ENCODE results near the gene NHS.

The NHS gene

DNA sequence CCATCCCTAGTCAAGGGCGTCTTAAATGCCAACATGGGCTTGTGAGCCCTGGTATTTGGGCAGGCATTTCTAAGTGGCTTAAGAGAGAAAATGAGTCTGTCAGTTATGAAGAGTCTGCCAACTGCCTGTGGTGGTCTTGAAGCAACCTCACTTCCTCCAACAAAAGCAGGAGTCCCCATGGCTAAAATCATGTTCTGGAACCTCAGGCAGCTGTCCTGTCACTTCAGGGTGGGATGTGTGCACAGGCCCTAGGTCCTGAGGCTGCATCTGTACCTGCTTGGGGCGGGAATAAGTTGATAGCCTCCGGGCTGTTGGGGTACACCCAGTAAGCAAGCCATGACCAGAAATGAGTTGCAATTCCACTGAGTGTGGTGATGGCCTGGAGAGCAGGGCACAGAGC, 247.3 kb downstream of the NHS start:
- no peaks in the 10 kb centered on the region for H3K36me3 ChIP-seq (ENCODE audit: control insufficient read depth, insufficient read depth, low read length, severe bottlenecking)
- no peak overlapping the region for H3K4me3 ChIP-seq (ENCODE audit: low read length)
- H3K27me3 ChIP-seq (replicated peaks; ENCODE audit: control insufficient read depth, insufficient read depth, low read length), result peaks cover 5% of the 10 kb centered on the region
- DNase-seq (ENCODE audit: low read depth), result no peak
- H3K9ac ChIP-seq (ENCODE audit: low read length), result no peak overlapping the region
- no peaks in the 10 kb centered on the region for H3K4me1 ChIP-seq (ENCODE audit: control insufficient read depth, insufficient read depth, low read length)
- peaks cover 5% of the 10 kb centered on the region for H3K9me3 ChIP-seq (ENCODE audit: control insufficient read depth, low read length)

GRCh38 chrX:17623750-17624149, 248.8 kb downstream of the NHS start:
- no peaks in the 10 kb centered on the region for H3K36me3 ChIP-seq (ENCODE audit: control insufficient read depth, insufficient read depth, low read length, severe bottlenecking)
- no peak overlapping the region for H3K9ac ChIP-seq (ENCODE audit: low read length)
- H3K9me3 ChIP-seq (ENCODE audit: control insufficient read depth, low read length), result peaks cover 5% of the 10 kb centered on the region
- H3K4me3 ChIP-seq (ENCODE audit: low read length), result no peak overlapping the region
- H3K27me3 ChIP-seq (replicated peaks; ENCODE audit: control insufficient read depth, insufficient read depth, low read length), result peaks cover 10% of the 10 kb centered on the region
- no peak for DNase-seq (ENCODE audit: low read depth)
- H3K4me1 ChIP-seq (ENCODE audit: control insufficient read depth, insufficient read depth, low read length), result no peaks in the 10 kb centered on the region

DNA sequence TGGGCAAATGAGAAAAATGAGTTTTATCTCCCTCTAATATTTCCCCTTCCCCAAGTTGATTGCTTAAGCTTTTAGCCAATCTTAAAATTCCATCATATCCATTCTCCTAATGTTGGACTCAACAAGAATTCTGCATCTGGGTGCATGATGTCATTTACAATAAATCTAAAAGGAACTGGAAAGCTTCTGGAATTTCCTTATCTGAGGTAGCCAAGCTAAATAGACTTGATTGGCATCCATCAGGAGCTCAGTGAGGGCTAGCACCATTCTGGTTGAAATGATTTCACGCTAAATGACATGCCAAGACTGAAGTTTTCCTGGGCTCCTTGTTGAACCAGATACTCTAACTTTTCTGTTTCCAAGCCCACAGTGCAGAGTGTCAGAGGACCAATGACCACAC, 252.0 kb downstream of the NHS start:
- H3K4me1 ChIP-seq (ENCODE audit: control insufficient read depth, insufficient read depth, low read length), result no peaks in the 10 kb centered on the region
- DNase-seq (ENCODE audit: low read depth), result no peak

GRCh38 chrX:17628976-17629375, 254.0 kb downstream of the NHS start:
- Histone ChIP-seq H3K27me3 (replicated peaks; ENCODE audit: control insufficient read depth, insufficient read depth, low read length) (peaks cover 8% of the 10 kb centered on the region), H3K9me3 (ENCODE audit: control insufficient read depth, low read length) (no peaks in the 10 kb centered on the region), H3K4me1 (ENCODE audit: control insufficient read depth, insufficient read depth, low read length) (peaks cover 3% of the 10 kb centered on the region), H3K4me3 (ENCODE audit: low read length) (no peak overlapping the region), H3K9ac (ENCODE audit: low read length) (no peak overlapping the region), H3K36me3 (ENCODE audit: control insufficient read depth, insufficient read depth, low read length, severe bottlenecking) (no peaks in the 10 kb centered on the region)
- no peak for DNase-seq (ENCODE audit: low read depth)

More for the DNA sequence above, 252.0 kb downstream of the NHS start:
- no peak overlapping the region for H3K9ac ChIP-seq (ENCODE audit: low read length)
- peaks cover 8% of the 10 kb centered on the region for H3K27me3 ChIP-seq (replicated peaks; ENCODE audit: control insufficient read depth, insufficient read depth, low read length)
- H3K4me3 ChIP-seq (ENCODE audit: low read length), result no peak overlapping the region
- H3K36me3 ChIP-seq (ENCODE audit: control insufficient read depth, insufficient read depth, low read length, severe bottlenecking), result no peaks in the 10 kb centered on the region
- H3K9me3 ChIP-seq (ENCODE audit: control insufficient read depth, low read length), result no peaks in the 10 kb centered on the region

- peaks cover 8% of the 10 kb centered on the region for H3K27me3 ChIP-seq (replicated peaks; ENCODE audit: control insufficient read depth, insufficient read depth, low read length)
- H3K4me3 ChIP-seq (ENCODE audit: low read length), result no peak overlapping the region
- no peak overlapping the region for H3K9ac ChIP-seq (ENCODE audit: low read length)
- H3K9me3 ChIP-seq (ENCODE audit: control insufficient read depth, low read length), result no peaks in the 10 kb centered on the region
- H3K36me3 ChIP-seq (ENCODE audit: control insufficient read depth, insufficient read depth, low read length, severe bottlenecking), result no peaks in the 10 kb centered on the region
- DNase-seq (ENCODE audit: low read depth), result no peak
- H3K4me1 ChIP-seq (ENCODE audit: control insufficient read depth, insufficient read depth, low read length), result peaks cover 3% of the 10 kb centered on the region
Observed at GRCh38 chrX:17629519-17629918, 254.5 kb downstream of the NHS start.

- Histone ChIP-seq H3K4me3 (ENCODE audit: low read length) (no peak overlapping the region), H3K4me1 (ENCODE audit: control insufficient read depth, insufficient read depth, low read length) (peaks cover 3% of the 10 kb centered on the region), H3K27me3 (replicated peaks; ENCODE audit: control insufficient read depth, insufficient read depth, low read length) (peaks cover 8% of the 10 kb centered on the region), H3K9me3 (ENCODE audit: control insufficient read depth, low read length) (no peaks in the 10 kb centered on the region), H3K9ac (ENCODE audit: low read length) (no peak overlapping the region), H3K36me3 (ENCODE audit: control insufficient read depth, insufficient read depth, low read length, severe bottlenecking) (no peaks in the 10 kb centered on the region)
- no peak for DNase-seq (ENCODE audit: low read depth)
Observed at GRCh38 chrX:17631647-17632046, 256.6 kb downstream of the NHS start.

GRCh38 chrX:17632942-17633341, 257.9 kb downstream of the NHS start:
- no peak overlapping the region for H3K4me3 ChIP-seq (ENCODE audit: low read length)
- DNase-seq (ENCODE audit: low read depth), result peak; percentile 30

GRCh38 chrX:17633546-17633945, 258.5 kb downstream of the NHS start:
- no peaks in the 10 kb centered on the region for H3K27me3 ChIP-seq (replicated peaks; ENCODE audit: control insufficient read depth, insufficient read depth, low read length)
- no peak overlapping the region for H3K4me3 ChIP-seq (ENCODE audit: low read length)
- H3K9me3 ChIP-seq (ENCODE audit: control insufficient read depth, low read length), result peaks cover 5% of the 10 kb centered on the region
- DNase-seq (ENCODE audit: low read depth), result peak; percentile 9
- peaks cover 3% of the 10 kb centered on the region for H3K4me1 ChIP-seq (ENCODE audit: control insufficient read depth, insufficient read depth, low read length)
- no peaks in the 10 kb centered on the region for H3K36me3 ChIP-seq (ENCODE audit: control insufficient read depth, insufficient read depth, low read length, severe bottlenecking)
- peak overlapping the region; percentile 11 for H3K9ac ChIP-seq (ENCODE audit: low read length)

More at GRCh38 chrX:17632942-17633341, 257.9 kb downstream of the NHS start:
- H3K4me1 ChIP-seq (ENCODE audit: control insufficient read depth, insufficient read depth, low read length), result peaks cover 3% of the 10 kb centered on the region
- H3K27me3 ChIP-seq (replicated peaks; ENCODE audit: control insufficient read depth, insufficient read depth, low read length), result no peaks in the 10 kb centered on the region
- H3K36me3 ChIP-seq (ENCODE audit: control insufficient read depth, insufficient read depth, low read length, severe bottlenecking), result no peaks in the 10 kb centered on the region
- peak overlapping the region; percentile 11 for H3K9ac ChIP-seq (ENCODE audit: low read length)
- H3K9me3 ChIP-seq (ENCODE audit: control insufficient read depth, low read length), result peaks cover 5% of the 10 kb centered on the region

DNA sequence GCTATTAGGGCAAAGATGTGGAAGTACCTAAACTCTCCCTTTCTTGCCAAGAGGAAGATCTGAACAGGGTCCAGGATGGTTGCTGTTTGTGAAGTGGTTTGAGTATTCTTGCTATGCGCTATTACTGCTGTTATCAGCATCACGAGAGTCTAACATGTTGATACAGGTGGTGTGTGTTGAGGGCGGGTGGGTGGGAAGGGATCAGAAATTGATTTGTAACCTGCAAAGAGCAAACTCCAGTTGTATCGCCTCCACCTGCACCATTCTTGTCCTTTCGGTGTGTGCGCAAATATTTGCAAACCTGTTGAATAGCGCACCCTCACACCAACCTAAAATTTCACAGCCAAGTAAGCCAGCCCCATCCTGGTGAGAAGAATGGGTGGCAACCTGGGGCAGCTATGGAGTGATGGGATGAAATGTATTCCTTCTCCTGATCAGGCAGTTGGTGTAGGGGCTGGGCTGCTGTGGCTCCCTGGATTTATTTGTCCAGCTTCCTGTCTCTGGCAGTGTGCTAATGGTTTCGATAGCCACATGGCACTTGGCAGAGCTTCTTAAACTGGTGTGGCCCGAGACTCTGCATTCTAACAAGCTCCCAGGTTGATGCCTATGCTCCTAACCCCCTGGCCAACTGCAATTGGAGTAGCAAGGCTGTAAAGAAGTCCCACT, 259.7 kb downstream of the NHS start:
- H3K4me3 ChIP-seq (ENCODE audit: low read length), result no peak overlapping the region
- peaks cover 3% of the 10 kb centered on the region for H3K4me1 ChIP-seq (ENCODE audit: control insufficient read depth, insufficient read depth, low read length)

DNA sequence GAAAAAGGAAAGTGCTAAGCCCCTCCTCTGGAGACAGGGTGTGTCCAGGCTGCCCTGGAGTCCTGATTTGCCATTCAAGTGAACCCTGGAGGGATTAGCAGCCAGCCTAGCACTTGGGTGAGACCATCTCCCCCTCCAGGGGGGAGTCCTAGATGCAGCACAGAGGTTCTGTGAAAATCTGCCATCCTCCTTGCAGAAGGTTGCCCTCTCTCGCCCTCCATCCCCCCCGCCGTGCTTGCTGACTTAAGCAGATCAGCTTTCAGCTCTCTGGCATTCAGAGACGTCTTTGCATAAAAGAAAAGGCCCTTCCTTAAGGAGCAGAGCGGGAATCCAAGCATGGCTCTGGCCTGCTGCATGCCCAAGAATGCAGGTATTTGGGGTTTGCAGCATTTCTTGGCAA, 260.2 kb downstream of the NHS start:
- H3K4me3 ChIP-seq (ENCODE audit: low read length), result no peak overlapping the region
- H3K9ac ChIP-seq (ENCODE audit: low read length), result no peak overlapping the region
- DNase-seq (ENCODE audit: low read depth), result no peak
- peaks cover 3% of the 10 kb centered on the region for H3K4me1 ChIP-seq (ENCODE audit: control insufficient read depth, insufficient read depth, low read length)
- no peaks in the 10 kb centered on the region for H3K27me3 ChIP-seq (replicated peaks; ENCODE audit: control insufficient read depth, insufficient read depth, low read length)
- H3K36me3 ChIP-seq (ENCODE audit: control insufficient read depth, insufficient read depth, low read length, severe bottlenecking), result no peaks in the 10 kb centered on the region
- peaks cover 8% of the 10 kb centered on the region for H3K9me3 ChIP-seq (ENCODE audit: control insufficient read depth, low read length)

More for the DNA sequence above, 259.7 kb downstream of the NHS start:
- Histone ChIP-seq H3K9ac (ENCODE audit: low read length) (no peak overlapping the region), H3K27me3 (replicated peaks; ENCODE audit: control insufficient read depth, insufficient read depth, low read length) (no peaks in the 10 kb centered on the region), H3K36me3 (ENCODE audit: control insufficient read depth, insufficient read depth, low read length, severe bottlenecking) (no peaks in the 10 kb centered on the region), H3K9me3 (ENCODE audit: control insufficient read depth, low read length) (peaks cover 8% of the 10 kb centered on the region)
- DNase-seq (ENCODE audit: low read depth), result no peak

DNA sequence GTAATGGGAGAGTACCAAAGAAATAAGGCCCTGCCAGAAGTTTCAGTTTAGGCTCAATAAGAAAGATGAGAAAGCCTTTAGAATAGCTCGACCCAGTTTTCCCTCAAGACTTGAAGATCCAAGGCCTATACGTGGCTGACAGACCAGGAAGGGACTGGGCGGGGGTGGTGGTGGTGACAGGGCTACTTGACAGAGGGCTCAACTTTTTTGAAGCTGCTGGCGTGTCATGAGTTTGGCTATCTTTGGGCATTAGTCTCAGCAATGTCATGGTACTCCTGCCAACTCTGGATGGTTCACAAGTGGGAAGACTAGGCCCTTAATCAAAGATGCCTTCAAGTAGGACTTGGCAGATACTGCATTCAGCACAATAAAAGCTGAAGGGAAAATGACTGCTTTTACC, 262.2 kb downstream of the NHS start:
- Histone ChIP-seq H3K9me3 (ENCODE audit: control insufficient read depth, low read length) (peaks cover 8% of the 10 kb centered on the region), H3K4me3 (ENCODE audit: low read length) (no peak overlapping the region), H3K27me3 (replicated peaks; ENCODE audit: control insufficient read depth, insufficient read depth, low read length) (no peaks in the 10 kb centered on the region), H3K9ac (ENCODE audit: low read length) (no peak overlapping the region), H3K36me3 (ENCODE audit: control insufficient read depth, insufficient read depth, low read length, severe bottlenecking) (no peaks in the 10 kb centered on the region), H3K4me1 (ENCODE audit: control insufficient read depth, insufficient read depth, low read length) (peaks cover 3% of the 10 kb centered on the region)
- DNase-seq (ENCODE audit: low read depth), result no peak

- no peak overlapping the region for H3K9ac ChIP-seq (ENCODE audit: low read length)
- no peak for DNase-seq (ENCODE audit: low read depth)
Observed at GRCh38 chrX:17638731-17639130, 263.7 kb downstream of the NHS start.

More at GRCh38 chrX:17638731-17639130, 263.7 kb downstream of the NHS start:
- Histone ChIP-seq H3K9me3 (ENCODE audit: control insufficient read depth, low read length) (peaks cover 8% of the 10 kb centered on the region), H3K4me1 (ENCODE audit: control insufficient read depth, insufficient read depth, low read length) (no peaks in the 10 kb centered on the region), H3K36me3 (ENCODE audit: control insufficient read depth, insufficient read depth, low read length, severe bottlenecking) (no peaks in the 10 kb centered on the region), H3K4me3 (ENCODE audit: low read length) (no peak overlapping the region), H3K27me3 (replicated peaks; ENCODE audit: control insufficient read depth, insufficient read depth, low read length) (no peaks in the 10 kb centered on the region)

Measured in adipocyte (in vitro differentiated cells).